GM18873 (cell line): Measurements from ENCODE around the gene DVL3.

Experiments used
- ATAC-seq: cut with Tn5 transposase; IDR thresholded peaks from one replicate; pipeline ENCODE4 v1.9.1; 2021; ENCODE audit warnings: mild to moderate bottlenecking, moderate library complexity, moderate number of reproducible peaks; ENCODE audit not compliant: unreplicated experiment, low FRiP score

The DVL3 gene

GRCh38 chr3:184175981-184176376, 20.8 kb downstream of the DVL3 start:
- ATAC-seq: no peak

GRCh38 chr3:184176377-184177330, 21.5 kb downstream of the DVL3 start:
- ATAC-seq: no peak

GRCh38 chr3:184177331-184177731, 22.2 kb downstream of the DVL3 start:
- no peak for ATAC-seq

GRCh38 chr3:184177767-184178306, 22.7 kb downstream of the DVL3 start:
- ATAC-seq: no peak

GRCh38 chr3:184178521-184179138, 23.5 kb downstream of the DVL3 start:
- no peak for ATAC-seq

- no peak for ATAC-seq
These were observed 25.0 kb downstream of the DVL3 start for GRCh38 chr3:184180165-184180564.

DNA sequence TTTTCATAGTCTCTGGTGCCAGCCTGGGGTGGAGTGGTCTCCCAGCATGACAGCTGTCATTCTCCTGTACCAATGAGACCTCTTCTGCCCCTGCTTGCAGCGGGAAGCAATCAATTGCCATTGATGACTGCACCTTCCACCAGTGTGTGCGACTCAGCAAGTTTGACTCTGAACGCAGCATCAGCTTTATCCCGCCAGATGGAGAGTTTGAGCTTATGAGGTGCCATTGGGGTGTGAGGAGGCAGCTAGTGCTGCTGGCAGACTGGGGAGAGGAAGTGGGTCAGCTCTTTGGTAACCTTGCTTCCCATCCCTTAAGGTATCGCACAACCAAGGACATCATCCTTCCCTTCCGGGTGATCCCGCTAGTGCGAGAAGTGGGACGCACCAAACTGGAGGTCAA, 26.4 kb downstream of the DVL3 start:
- no peak for ATAC-seq

DNA sequence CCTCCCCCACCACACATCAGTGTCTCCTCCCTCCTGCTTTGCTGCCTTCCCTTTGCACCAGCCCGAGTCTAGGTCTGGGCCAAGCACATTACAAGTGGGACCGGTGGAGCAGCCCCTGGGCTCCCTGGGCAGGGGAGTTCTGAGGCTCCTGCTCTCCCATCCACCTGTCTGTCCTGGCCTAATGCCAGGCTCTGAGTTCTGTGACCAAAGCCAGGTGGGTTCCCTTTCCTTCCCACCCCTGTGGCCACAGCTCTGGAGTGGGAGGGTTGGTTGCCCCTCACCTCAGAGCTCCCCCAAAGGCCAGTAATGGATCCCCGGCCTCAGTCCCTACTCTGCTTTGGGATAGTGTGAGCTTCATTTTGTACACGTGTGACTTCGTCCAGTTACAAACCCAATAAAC, 28.5 kb downstream of the DVL3 start:
- ATAC-seq: no peak

DNA sequence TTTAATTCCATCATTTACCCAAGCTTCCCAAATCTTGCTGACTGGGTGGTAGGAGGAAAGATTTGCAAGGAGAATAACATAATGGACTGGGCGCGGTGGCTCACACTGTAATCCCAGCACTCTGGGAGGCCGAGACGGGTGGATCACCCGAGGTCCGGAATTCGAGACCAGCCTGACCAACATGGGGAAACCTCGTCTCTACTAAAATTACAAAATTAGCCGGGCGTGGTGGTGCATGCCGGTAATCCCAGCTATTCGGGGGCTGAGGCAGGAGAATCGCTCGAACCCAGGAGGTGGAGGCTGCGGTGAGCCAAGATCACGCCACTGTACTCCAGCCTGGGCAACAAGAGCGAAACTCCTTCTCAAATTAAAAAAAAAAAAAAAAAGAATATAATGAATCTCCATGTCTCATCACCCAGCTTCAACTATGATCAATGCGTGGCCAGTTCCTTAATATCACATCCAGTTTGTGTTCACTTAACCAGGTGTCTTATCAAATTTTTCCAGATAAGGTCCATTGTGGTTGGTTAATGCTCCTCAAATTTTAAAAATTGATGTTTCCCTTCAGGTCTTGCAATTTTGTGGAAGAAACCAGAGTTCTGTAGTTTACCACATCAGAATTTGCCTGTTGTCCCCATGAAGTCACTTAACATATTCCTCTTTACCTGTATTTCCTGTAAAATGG, 29.5 kb downstream of the DVL3 start:
- ATAC-seq: no peak

DNA sequence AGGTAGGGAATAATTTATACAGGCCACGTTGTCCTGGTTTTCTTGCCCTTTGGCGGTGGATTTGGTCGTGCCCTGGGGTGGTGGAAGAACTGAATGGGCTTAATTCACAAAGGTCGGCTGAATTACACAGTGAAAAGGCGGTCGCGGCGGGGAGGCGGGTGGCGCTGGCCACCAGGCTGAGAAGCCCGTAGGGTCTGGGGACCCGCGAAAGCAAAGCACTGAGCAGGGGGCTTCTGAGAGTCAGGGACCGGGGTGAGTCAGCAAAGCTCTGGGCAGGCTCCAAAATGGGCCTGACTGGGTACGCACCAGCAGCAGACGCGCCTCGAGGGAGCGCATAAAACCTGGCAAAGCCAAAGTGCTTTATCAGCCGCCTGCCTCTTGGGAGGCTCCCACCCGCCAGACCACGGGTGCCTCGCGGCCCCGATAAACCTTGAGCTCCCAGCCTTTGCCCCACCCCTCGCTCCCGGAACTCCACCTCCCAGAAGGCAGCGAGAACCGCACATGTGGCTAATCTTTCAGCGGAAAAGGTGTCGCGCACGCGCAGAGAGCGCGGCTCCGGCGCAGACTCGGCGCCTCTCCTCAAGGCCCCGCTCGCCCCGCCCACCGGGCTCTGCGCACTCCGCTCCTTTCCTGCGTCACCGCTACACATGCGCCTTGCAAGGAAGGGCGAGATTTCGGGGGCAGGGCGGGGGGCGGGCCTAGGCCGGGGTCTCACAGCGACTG, 30.4 kb downstream of the DVL3 start:
- ATAC-seq: peak; percentile 86

DNA sequence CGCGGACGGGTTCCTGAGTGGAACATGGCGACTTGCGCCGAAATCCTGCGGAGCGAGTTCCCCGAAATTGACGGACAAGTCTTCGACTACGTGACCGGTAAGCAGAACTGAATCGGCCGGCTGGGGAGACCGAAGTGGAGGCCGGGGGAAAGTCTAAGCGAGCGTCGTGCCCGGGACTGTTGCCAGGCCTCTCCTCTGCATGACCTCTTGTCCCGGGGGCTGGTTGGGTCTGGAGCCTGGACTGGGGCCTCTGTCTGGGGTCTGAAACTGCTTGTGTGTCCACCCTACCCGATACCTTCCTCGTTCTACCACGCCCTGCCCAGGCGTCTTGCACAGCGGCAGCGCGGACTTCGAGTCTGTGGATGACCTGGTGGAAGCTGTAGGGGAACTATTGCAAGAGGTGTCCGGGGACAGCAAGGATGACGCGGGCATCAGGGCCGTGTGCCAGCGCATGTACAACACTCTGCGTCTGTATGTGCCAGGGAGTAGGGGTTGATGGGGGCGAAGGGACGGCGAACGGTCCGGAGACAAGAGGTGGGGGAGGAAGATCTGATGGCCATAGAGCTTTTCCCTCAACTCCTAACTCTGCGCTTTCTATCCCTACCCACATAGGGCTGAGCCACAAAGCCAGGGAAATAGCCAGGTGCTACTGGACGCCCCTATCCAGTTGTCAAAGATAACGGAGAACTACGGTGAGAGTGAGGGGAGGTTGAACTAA, 31.2 kb downstream of the DVL3 start, which contains the start of gene ABCF3:
Gene ABCF3 (plus strand): TSS at position 16 of the 718 bp plus-strand sequence. CDS start 9 bp downstream, at position 25.
- ATAC-seq: peak; percentile 18

DNA sequence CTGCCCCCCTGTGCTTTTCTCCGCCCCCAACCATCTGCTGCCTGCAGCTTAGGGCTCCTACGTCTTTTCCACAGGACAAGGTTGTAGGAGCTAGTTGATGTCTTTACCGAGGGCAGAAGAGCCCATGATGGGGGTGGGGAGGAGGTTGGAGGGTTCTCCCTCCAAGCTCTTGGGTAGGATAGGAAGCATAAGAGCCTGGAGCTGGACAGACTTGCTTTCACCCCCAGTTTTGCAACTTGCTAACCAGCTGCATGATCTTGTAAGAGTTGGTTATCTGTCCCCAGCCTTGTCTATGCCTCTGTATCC, 31.7 kb downstream of the DVL3 start:
- no peak for ATAC-seq

GRCh38 chr3:184188080-184188479, 32.9 kb downstream of the DVL3 start:
- ATAC-seq: no peak

- no peak for ATAC-seq
These were observed 34.2 kb downstream of the DVL3 start for GRCh38 chr3:184189421-184189820.

GRCh38 chr3:184192889-184193288, 37.7 kb downstream of the DVL3 start:
- no peak for ATAC-seq

- ATAC-seq: no peak
These were observed 38.9 kb downstream of the DVL3 start for GRCh38 chr3:184193991-184194539.

DNA sequence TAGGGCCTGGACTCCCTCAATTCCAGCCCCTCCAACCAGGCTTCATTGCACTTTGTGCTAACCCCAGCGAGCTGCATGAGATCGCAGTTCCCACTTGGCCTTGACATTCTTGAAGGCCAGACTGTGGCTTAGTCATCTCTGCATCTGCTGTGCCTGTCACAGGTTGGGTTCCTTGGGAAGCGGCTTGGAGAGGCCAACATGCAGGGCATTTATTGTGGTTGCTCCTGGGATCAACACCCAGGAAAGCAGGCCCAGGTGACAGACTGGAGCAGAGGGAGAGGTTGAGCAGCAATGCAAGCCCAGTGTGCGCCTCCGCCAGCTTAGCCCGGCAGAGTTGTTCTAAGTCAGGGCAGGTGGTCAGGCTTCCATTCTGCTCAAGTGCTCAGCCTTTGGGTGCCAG, 41.4 kb downstream of the DVL3 start:
- no peak for ATAC-seq

DNA sequence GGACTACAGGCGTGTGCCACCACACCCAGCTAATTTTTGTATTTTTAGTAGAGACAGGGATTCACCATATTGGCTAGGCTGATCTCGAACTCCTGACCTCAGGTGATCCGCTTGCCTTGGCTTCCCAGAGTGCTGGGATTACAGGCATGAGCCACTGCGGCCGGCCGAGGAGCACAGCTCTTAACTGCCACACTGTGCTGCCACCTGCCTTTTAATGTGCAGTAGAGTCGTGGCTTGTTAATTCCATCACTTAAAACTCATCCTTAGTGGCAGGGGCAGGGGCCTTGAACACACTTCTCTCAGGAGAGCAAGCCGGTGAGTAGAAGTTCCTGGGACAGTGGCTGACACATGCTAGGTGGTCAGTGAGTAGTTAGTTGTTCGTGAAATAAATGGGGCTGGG, 43.3 kb downstream of the DVL3 start:
- ATAC-seq: no peak

- no peak for ATAC-seq
These were observed 45.6 kb downstream of the DVL3 start for GRCh38 chr3:184200825-184201224.
